Measurements from ENCODE around the gene PCBP3.
A peak's percentile ranks its signal among the peaks of the same experiment; 100 is the strongest.
"Not testable (repeated sequence)": the region's sequence is repeated elsewhere in the genome, so short reads cannot be mapped to it uniquely, and the experiment has no call there.

Gene PCBP3

DNA sequence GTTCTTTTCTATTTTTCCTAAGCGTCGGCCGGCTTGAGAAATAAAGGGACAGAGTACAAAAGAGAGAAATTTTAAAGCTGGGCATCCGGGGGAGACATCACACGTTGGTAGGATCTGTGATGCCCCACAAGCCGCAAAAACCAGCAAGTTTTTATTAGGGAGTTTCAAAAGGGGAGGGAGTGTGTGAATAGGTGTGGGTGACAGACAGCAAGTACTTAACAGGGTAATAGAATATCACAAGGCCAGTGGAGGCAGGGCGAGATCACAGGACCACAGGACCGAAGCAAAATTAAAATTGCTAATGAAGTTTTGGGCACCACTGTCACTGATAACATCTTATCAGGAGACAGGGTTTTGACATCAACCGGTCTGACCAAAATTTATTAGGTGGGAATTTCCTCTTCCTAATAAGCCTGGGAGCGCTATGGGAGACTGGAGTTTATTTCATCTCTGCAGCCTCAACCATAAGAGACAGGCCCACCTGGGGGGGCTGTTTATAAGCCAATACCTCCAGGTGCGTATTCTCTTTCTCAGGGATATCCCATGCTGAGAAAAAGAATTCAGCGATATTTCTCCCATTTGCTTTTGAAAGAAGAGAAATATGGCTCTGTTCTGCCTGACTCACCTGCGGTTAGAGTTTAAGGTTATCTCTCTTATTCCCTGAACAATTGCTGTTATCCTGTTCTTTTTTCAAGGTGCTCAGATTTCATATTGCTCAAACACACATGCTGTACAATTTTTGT, 332.3 kb downstream of the PCBP3 start:
- not testable (repeated sequence) for DNase-seq

DNA sequence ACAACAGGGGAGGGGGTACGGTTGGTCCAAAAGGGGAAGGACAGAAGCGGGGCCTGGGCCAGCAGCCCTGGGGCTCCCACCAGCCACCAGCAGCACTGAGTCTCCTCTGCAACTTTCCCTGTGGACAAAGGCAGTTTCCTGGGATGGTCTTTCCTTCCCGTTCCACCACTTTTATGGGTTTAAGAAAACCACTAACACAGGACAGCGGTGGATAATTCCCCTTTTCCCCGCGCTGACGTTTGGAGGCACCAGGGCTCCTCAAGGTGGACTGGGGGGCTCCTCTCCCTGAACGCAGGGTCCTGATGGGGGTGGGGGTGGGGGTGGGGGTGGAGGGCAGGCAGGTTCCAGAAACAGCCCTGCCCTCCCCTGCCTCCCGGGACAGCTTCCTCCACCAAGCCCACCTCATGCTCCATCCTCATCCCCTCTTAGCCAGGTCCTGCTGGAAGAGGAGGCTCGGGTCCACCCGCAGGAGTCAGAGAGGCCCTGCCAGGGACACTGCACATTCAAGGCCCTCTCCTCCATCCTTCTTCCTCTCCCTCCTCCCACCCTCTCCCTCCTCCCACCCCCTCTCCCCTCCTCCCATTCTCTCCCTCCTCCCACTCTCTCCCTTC, 333.3 kb downstream of the PCBP3 start:
- no peak for DNase-seq

DNA sequence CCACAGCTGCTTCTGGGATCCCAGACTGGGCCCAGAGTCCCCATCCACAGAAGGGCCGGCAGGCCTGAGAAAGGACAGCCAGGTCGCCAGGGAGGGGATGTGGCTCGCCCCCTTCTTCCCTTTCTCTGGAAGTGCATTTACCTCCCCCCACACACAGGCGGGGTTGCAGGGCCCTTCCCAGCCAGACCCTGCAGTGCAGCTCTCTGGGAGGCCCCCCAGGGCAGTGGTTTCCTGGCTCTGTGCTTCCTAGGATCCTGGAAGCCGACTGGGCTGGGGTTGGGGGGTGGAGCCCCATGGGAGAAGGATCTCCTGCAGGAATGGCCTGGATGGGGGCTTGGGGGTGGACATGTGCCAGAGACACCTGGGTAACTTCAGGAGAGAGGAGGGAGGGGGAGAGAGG, 333.9 kb downstream of the PCBP3 start:
- DNase-seq = no peak

DNA sequence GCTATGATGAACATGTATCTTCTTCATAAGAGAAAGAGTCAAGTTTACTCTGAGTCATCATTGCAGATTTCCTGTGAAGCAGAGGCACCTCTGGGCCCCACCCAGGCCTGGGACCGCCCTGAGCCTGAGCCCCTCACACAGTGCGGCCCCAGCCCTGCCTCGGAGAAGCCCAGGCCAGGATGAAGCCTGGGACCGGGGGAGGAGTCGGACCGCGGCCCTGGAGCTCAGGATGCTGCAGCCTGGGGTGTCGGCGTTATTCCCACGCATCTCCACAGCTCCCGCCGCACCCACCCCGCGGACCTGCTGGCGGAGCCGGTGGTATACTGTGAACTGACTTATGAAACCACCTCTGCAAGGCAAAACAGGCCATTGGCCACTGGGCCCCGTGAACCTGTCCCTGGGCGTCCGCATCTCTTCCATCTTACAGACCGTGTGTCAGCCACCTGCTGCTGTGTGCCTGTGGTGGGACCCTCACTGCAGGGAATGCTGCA, 335.7 kb downstream of the PCBP3 start:
- DNase-seq = no peak

DNA sequence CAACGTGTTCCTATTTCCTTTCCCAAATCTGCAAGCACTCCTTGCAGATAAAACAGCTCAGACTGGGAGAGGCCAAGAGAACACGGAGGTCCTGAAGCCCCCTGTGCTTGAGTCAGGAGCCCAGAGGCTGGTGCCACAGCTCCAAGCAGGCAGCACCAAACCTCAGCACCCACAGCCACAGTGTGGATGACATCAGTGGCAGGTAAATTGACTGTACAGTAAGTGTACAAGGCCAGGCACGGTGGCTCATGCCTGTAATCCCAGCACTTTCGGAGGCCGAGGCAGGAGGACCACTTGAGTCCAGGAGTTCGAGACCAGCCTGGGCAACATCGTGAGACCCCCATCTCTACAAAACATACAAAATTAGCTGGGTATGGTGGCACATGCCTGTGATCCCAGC, 336.1 kb downstream of the PCBP3 start:
- DNase-seq = no peak

DNA sequence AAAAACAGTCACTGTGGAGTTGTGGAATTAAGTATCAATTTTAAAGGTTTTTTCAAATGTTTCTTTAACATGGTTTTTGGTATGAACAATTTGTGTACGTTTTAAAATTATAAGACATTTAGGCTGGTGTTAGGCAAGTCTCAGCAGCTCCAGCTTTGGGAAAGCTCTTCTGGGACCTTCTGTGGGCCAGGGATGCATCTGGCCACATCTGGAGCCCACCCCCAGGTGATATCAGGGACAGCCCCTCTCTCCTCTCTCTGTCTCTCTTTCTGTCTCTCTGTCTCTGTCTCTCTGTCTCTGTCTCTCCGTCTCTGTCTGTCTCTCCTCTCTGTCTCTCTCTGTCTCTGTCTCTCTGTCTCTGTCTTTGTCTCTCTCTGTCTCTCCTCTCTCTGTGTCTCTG, 336.7 kb downstream of the PCBP3 start:
- DNase-seq = no peak

DNA sequence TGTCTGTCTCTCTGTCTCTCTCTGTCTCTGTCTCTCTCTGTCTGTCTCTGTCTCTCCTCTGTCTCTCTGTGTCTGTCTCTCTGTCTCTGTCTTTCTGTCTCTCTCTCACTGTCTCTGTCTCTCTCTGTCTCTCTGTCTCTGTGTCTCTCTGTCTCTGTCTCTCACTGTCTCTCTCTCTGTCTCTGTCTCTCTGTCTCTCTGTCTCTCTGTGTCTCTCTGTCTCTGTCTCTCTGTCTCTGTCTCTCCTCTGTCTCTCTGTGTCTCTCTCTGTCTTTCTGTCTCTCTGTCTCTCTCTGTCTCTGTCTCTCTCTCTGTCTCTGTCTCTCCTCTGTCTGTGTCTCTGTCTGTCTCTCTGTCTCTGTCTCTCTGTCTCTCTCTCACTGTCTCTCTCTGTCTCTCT, 337.2 kb downstream of the PCBP3 start:
- no peak for DNase-seq

DNA sequence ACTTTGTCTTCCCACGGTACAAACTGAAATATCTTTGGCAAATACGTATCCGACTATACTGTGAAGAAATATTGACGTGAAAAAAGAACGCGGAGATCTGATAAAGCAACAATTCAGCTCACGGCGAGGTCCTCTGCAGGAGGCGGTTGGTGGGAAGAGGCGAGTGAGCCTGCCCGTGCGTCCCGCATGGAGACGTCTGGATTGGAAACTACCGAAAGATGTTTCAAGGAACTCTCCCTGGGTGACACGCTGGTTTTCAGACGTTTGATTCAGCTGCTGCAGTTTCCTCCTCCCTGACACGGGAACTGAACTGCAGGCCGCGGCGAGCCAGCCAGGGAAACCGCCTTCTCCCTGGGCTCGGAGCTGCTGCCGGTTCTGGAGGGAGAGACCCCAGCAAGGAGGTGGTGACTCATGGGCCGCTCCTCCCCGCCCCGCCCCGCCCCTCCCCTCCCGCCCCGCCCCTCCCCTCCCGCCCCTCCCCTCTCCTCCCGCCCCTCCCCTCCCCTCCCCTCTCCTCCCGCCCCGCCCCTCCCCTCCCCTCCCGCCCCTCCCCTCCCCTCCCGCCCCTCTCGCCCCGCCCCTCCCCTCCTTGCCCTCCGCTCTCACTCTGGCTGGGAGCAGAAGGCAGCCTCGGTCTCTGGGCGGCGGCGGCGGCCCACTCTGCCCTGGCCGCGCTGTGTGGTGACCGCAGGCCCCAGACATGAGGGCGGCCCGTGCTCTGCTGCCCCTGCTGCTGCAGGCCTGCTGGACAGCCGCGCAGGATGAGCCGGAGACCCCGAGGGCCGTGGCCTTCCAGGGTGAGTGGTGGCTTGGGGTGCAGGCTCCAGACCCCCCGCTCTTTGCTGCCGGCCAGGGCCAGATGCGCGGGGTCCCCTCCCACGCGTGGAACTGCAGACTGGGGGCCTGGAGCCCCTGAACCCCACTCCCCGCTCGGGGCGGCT, 337.9 kb downstream of the PCBP3 start, which contains the start of gene COL6A1:
Gene COL6A1, plus strand, starts transcription at position 620 of the 941 bp plus-strand sequence. Its CDS starts 81 bp downstream, at position 701.
- peak; percentile 46 for DNase-seq

DNA sequence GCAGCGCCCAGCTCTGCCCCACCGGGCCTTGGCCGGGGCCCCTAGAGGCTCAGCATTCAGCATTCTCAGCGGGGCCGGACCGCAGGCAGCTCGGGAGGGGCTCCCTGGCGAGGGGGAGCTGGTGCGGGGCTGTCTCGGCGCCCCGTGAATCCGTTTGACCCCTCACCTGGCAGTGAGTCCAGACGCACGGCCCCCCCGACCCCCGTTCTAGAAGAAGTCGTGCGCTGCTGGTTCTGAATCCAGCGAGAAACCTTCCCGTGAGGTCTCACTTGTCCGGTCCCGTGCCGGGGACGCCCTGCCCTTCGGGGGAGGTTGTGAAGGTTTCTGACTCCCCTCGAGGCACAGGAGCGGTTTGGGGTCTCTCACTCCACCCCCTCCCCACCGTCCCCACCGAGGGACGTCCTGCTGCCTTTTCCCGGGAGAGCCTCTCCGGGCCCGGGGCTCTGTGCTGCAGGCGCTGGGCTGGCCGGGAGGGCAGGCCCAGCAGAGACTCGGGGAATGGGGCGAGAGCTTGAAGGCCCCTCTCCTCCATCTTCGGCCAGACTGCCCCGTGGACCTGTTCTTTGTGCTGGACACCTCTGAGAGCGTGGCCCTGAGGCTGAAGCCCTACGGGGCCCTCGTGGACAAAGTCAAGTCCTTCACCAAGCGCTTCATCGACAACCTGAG, 338.7 kb downstream of the PCBP3 start:
- no peak for DNase-seq

DNA sequence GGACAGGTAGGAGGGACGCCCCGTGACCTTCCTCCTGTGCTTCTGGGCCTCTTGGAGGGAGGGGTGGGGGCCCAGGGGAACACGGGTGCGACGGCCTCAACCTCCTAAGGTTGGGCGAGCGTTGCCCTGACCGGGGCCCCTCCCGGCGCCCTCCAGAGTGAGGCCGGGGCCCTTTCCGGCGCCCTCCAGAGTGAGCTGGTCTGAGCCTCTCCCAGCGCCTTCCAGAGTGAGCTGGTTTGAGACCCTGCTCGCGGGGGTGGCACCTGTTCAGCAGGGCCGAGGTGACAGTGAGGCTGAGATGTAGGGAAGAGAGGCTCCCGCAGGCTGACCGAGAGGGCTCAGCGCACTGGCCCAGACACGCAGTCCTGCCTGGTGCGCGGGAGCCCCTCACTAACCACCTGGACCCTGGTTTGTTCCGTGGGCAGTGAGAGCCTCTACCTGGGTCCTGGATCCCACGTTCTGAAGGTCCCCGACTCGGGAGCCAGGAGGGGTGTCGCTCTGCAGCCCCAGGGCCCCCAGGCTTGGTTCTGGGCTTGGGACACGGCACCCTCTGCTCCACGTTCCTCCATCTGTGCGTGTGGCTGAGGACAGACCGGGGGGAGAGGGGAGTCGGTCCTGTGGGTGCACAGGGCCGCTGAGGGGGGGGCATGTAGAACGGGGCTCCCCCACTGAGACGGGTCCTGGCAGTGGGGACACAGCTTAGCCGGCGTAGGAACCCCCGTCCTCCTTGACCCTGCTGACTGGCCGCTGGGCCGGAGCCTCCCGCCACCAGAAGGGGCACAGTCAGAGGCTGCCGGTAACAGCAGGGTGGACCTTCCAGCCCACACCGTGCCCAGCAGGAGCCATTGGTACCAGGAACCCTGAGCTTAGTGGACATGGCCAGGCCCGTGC, 339.5 kb downstream of the PCBP3 start:
- DNase-seq = no peak

DNA sequence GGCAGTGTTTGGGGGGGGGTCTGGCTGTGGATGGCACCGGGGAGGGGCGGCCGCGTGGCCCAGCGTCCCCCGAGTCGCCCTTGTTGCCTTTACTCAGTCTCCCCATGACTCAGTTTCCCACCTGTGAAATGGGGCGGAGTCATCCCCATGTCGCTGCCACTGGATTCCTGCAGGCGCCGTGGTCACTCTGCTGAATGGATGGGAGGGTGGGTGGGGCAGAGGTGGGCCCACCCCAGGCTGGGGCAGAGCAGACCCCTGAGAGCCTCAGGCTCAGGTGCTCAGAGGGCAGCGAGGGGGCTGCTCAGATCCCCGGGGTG, 340.1 kb downstream of the PCBP3 start:
- DNase-seq = no peak

DNA sequence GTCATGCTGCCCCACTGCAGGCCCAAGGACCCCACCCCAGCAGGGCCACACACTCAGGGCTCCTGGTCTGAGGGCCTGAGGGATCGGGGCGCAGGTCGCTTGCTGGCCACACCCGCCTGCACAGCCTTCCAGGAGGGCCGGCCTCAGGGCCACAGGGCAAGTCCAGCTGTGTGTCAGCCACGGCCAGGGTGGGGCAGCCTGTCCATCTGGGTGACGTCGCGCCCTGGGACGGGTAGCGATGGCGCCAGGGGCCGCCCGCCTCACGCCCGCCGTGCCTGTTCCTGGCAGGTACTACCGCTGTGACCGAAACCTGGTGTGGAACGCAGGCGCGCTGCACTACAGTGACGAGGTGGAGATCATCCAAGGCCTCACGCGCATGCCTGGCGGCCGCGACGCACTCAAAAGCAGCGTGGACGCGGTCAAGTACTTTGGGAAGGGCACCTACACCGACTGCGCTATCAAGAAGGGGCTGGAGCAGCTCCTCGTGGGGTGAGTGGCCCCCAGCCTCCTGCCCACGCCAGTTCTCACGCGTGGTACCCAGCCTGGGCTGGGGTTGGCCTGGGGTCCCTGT, 340.5 kb downstream of the PCBP3 start:
- no peak for DNase-seq

DNA sequence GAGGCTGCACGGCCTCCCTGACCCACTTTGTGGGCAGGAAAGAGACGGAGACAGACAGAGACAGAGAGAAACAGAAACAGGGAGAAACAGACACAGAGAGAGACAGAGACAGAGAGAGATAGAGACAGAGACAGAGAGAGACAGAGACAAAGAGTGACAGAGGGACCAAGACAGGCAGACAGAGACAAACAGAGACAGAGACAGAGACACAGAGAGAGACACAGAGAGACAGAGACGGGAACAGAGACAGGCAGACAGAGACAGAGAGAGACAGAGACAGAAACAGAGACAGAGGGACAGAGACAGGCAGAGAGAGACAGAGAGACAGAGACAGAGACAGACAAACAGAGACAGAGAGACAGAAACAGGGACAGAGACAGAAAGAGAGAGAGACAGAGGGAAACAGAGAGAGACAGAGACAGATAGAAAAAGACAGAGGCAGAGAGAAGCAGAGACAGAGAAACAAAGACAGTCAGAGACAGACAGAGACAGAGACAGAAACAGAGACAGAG, 341.1 kb downstream of the PCBP3 start:
- no peak for DNase-seq

DNA sequence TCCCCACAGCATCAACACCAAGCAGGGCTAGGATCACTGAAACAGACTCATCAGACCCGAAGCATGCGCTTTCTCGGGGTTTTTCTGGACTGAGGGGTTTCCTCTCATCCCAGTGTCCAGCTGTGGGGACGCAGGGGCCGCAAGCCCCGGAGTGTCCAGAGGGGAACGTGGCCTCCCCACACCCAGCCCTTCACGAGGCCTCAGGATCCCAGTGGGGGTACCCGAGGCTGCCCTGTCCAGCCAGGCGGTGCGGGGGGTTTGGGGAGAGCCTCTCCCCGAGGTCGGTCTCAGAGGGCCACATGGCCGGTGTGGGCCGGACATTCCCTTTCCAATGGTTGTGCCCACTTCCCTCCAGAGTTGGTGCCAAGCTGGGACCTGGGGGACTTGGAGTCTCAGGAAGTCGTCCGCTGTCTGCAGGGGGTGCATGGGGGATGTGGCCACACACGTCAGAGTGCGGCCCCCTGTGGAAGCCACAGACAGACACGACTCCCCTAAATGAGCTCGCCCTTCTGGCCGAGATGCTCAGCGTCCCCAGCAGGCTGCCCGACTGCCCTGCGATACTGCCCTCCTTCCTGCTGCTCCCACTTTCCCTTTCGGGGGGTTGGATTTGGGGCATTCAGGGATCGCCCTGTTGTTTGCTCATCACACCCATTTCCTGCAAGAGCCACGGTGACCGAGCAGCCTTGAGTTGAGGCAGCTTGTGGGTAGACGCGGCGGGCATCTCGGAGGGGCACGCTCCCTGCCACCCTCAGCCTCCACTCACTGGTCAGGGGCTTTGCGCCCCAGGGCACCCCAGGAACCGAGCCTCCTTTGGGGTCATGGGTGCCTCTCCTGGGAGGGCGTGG, 342.2 kb downstream of the PCBP3 start:
- no peak for DNase-seq

DNA sequence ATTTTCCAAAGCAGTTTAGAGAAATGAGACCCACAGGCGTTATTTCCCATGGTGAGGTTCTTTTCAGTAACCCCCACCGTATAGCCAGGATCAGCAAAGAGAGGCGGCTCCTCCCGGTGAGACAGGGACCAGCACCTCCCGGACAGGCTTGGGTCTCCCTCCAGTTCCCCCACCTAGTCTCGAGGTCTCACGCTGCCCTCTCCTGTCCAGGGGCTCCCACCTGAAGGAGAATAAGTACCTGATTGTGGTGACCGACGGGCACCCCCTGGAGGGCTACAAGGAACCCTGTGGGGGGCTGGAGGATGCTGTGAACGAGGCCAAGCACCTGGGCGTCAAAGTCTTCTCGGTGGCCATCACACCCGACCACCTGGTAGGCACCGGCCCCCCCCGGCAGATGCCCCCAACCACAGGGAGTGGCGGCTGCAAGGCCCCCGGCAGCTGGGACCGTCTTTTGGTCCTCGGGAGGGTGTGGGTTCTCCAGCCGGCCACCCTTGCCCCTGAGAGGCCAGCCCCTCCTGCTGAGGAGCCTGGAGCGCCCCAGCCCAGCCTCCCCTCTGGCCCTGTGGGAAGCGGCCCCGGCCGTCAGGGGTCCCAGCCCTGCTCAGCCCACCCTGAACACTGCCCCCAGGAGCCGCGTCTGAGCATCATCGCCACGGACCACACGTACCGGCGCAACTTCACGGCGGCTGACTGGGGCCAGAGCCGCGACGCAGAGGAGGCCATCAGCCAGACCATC, 343.0 kb downstream of the PCBP3 start:
- no peak for DNase-seq

DNA sequence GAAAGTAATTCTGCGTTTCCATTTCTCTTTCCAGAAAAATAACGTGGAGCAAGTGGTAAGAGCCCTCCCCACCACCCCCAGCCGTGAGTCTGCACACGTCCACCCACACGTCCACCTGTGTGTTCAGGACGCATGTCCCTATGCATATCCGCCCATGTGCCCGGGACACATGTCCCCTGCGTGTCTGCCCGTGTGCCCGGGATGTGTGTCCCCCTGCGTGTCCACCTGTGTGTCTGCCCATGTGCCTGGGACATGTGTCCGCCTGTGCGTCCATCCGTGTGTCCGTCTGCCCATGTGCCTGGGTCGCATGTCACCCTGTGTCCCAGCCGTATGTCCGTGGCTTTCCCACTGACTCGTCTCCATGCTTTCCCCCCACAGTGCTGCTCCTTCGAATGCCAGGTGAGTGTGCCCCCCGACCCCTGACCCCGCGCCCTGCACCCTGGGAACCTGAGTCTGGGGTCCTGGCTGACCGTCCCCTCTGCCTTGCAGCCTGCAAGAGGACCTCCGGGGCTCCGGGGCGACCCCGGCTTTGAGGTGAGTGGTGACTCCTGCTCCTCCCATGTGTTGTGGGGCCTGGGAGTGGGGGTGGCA, 343.7 kb downstream of the PCBP3 start:
- DNase-seq = no peak

DNA sequence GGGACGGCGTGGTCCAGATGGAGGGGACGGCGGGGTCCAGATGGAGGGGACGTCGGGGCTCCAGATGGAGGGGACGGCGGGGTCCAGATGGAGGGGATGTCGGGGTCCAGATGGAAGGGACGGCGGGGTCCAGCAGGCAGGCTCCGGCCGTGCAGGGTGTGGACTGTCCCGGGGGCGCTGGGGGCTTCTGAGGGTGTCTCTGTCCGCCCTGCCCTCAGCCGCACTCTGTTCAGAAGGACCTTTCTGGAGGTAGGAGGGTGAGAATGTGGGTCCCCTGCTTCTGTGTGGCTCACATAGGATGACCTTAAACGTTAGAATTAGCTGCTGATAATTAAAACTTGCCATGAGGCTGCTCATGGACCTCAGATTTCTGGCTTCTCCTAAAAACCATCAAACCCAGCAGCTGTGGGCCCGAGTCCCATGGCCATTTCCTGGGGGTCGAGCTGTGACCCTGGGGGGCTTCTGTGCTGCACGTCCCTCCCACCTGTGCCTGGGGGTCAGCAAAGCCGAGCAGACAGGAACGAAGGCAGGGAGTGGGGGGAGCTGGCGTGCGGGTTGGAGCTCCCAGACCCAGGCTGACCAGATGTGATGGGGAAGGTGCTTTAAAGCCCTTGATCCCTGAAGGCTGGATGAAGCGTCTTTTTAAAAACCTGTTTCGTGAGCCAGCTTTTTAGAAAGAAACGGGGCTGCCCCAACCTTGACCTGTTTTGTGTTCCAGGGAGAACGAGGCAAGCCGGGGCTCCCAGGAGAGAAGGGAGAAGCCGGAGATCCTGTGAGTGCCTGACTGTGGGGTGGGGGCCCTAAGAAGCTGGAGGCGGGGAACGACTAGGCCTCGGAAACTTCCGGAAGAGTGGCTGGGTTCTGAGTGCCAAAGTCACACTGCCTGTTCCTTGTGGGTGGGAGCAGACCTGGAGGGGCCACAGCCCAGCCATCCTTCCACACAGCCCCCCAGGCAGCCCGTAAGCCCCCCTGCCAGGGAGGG, 345.1 kb downstream of the PCBP3 start:
- no peak for DNase-seq
